GM12801 (cell line): Measurements from ENCODE around the gene UBE3D.

Source experiments
- CTCF ChIP-seq: IDR thresholded peaks from one replicate; pipeline ENCODE4 v1.5.1; 2011; ENCODE audit warnings: control low read depth; ENCODE audit not compliant: insufficient read length; ENCODE audit errors: extremely low read depth

Gene UBE3D

GRCh38 chr6:83065511-83066192, at the start of gene UBE3D:
TSS of gene UBE3D (minus strand) at chr6:83065841. CDS start at chr6:83065718, 123 bp downstream.
- no peak for TF ChIP-seq CTCF

GRCh38 chr6:83114164-83114563, 48.5 kb upstream of the UBE3D start:
- TF ChIP-seq CTCF, result no peak

GRCh38 chr6:83113258-83113657, 47.6 kb upstream of the UBE3D start:
- no peak for TF ChIP-seq CTCF

- no peak for TF ChIP-seq CTCF
Measured at GRCh38 chr6:83108378-83108777, 42.7 kb upstream of the UBE3D start.

GRCh38 chr6:83098589-83098988, 32.9 kb upstream of the UBE3D start:
- TF ChIP-seq CTCF, result no peak

GRCh38 chr6:83097675-83098074, 32.0 kb upstream of the UBE3D start:
- no peak for TF ChIP-seq CTCF

- no peak for TF ChIP-seq CTCF
Measured at GRCh38 chr6:83097204-83097603, 31.6 kb upstream of the UBE3D start.

GRCh38 chr6:83096791-83097190, 31.1 kb upstream of the UBE3D start:
- TF ChIP-seq CTCF, result no peak
